ENCODE results near the gene NR2F6.

Gene NR2F6

DNA sequence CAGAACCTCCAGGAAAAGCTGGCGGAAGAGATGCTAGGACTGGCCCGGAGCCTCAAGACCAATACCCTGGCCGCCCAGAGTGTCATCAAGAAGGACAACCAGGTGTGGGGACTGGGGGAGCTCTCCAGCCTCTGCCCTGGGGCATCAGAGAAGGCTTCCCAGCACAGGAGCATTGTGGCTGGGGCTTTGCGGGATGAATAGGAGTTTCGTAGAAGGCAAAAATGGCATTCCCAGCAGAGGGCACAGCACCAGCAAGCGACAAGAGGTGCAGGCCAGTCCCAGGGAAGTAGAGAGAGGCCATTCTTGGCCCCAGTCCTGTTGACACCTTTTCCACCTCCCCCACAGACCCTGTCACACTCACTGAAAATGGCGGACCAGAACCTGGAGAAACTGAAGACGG, 26.4 kb downstream of the NR2F6 start:
- Histone ChIP-seq H3K27me3 (ENCODE audit: insufficient read depth, low read depth) (no peaks in the 10 kb centered on the region), H3K27ac (no peak overlapping the region), H3K79me2 (ENCODE audit: insufficient read depth, low read depth) (no peaks in the 10 kb centered on the region), H3K36me3 (ENCODE audit: insufficient read depth) (no peaks in the 10 kb centered on the region), H3K4me1 (ENCODE audit: low read depth, poor library complexity, severe bottlenecking) (peaks cover 14% of the 10 kb centered on the region), H3K4me3 (IDR thresholded peaks at IDR 0.05; ENCODE audit: insufficient read depth, low read depth, low read length) (no peak overlapping the region), H3K9ac (no peak overlapping the region), H2AFZ (ENCODE audit: low read depth) (no peak overlapping the region), H4K20me1 (ENCODE audit: insufficient read depth) (no peaks in the 10 kb centered on the region), H3K4me2 (no peak overlapping the region)
- TF ChIP-seq, protein P1, sequence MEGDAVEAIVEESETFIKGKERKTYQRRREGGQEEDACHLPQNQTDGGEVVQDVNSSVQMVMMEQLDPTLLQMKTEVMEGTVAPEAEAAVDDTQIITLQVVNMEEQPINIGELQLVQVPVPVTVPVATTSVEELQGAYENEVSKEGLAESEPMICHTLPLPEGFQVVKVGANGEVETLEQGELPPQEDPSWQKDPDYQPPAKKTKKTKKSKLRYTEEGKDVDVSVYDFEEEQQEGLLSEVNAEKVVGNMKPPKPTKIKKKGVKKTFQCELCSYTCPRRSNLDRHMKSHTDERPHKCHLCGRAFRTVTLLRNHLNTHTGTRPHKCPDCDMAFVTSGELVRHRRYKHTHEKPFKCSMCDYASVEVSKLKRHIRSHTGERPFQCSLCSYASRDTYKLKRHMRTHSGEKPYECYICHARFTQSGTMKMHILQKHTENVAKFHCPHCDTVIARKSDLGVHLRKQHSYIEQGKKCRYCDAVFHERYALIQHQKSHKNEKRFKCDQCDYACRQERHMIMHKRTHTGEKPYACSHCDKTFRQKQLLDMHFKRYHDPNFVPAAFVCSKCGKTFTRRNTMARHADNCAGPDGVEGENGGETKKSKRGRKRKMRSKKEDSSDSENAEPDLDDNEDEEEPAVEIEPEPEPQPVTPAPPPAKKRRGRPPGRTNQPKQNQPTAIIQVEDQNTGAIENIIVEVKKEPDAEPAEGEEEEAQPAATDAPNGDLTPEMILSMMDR (conservative IDR thresholded peaks at IDR 0.05; ENCODE audit: low read depth, low read length), result no peak

DNA sequence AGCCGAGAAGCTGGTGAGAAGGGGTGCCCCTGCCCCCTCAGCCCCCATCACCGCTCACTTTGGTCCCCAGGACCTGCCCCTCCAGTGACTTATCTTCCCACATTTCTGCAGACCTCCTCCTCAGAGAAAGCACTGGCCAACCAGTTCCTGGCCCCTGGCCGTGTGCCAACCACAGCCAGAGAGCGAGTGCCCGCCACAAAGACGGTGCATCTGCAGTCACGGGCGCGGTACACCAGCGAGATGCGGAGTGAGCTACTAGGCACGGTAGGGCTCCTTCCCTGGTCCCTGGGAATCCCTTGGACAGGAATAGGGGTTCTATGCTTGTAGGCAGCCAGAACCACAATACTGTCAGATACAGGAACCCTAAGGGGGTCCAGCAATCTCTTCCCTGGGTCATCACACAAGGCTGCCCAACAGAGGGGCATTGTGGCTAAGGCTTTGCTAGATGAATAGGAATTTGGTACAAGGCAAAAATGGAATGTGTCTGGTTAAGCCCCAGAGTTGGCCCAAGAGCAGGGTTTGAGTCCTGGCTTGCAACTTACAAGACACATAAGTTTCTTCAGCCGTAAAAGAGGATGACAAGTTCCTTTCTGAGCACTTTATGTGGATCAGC, 29.6 kb downstream of the NR2F6 start:
- H3K79me2 ChIP-seq (ENCODE audit: insufficient read depth, low read depth), result no peaks in the 10 kb centered on the region
- no peaks in the 10 kb centered on the region for H3K27me3 ChIP-seq (ENCODE audit: insufficient read depth, low read depth)
- H3K4me3 ChIP-seq (IDR thresholded peaks at IDR 0.05; ENCODE audit: insufficient read depth, low read depth, low read length), result no peak overlapping the region
- no peaks in the 10 kb centered on the region for H3K36me3 ChIP-seq (ENCODE audit: insufficient read depth)
- H3K4me1 ChIP-seq (ENCODE audit: low read depth, poor library complexity, severe bottlenecking), result peaks cover 15% of the 10 kb centered on the region
- H3K27ac ChIP-seq, result no peak overlapping the region
- TF ChIP-seq, protein P1 (conservative IDR thresholded peaks at IDR 0.05; ENCODE audit: low read depth, low read length), result no peak; the same call in 1 of the 2 replicates
- peak overlapping the region; percentile 99 for H3K4me2 ChIP-seq
- peak overlapping the region; percentile 73; the same call in 1 of the 2 replicates for H2AFZ ChIP-seq (ENCODE audit: low read depth)
- H3K9ac ChIP-seq, result peak overlapping the region; percentile 83; the same call in 1 of the 2 replicates
- no peaks in the 10 kb centered on the region for H4K20me1 ChIP-seq (ENCODE audit: insufficient read depth)

DNA sequence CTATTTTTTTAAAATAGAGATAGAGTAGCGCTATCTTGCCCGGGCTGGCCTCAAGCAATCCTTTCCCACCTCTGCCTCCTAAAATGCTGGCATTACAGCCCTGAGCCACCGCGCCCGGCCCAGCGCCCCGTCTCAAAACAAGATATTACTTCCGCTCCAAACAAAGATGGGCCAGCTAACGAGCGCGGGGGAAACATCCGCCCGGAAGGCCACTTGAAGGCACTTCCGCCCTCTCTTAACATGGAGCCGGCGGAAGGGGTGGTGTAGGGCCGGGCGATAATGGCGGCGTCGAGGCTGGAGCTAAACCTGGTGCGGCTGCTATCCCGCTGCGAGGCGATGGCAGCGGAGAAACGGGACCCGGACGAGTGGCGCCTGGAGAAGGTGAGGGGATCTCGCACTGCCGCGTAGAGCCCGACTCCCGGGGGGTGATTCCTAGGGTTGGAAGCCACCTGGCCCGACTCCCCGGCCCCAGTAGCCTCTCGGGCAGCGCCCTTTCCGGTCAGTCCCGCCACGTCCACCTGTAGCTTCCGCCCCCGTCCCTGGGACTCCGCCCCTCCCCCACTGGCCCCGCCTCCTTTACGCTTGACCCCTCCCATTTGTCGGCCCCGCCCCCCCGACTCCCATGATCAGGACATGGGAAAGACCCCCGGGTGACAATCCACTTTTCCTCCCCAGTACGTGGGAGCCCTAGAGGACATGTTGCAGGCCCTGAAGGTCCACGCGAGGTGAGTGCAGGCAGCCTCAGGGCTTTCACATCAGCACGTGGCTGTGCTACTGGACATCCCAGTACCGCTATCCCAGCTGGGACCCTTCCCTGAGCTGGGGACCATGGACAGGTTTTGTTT, 30.4 kb downstream of the NR2F6 start, which contains the start of gene USE1:
Gene USE1, plus strand, starts transcription at position 231 of the 845 bp plus-strand sequence. Its CDS starts 49 bp downstream, at position 280.
- H3K27me3 ChIP-seq (ENCODE audit: insufficient read depth, low read depth), result no peaks in the 10 kb centered on the region
- TF ChIP-seq, protein P1 (conservative IDR thresholded peaks at IDR 0.05; ENCODE audit: low read depth, low read length), result no peak; the same call in 1 of the 2 replicates
- peak within 1 kb of the TSS; percentile 66 for H3K27ac ChIP-seq
- H3K79me2 ChIP-seq (ENCODE audit: insufficient read depth, low read depth), result no peaks in the 10 kb centered on the region
- H4K20me1 ChIP-seq (ENCODE audit: insufficient read depth), result no peaks in the 10 kb centered on the region
- peak within 1 kb of the TSS; percentile 73; the same call in 1 of the 2 replicates for H2AFZ ChIP-seq (ENCODE audit: low read depth)
- peaks cover 15% of the 10 kb centered on the region for H3K4me1 ChIP-seq (ENCODE audit: low read depth, poor library complexity, severe bottlenecking)
- peak within 1 kb of the TSS; percentile 99 for H3K4me2 ChIP-seq
- H3K36me3 ChIP-seq (ENCODE audit: insufficient read depth), result no peaks in the 10 kb centered on the region
- no peak within 1 kb of the TSS for H3K4me3 ChIP-seq (IDR thresholded peaks at IDR 0.05; ENCODE audit: insufficient read depth, low read depth, low read length)
- peak within 1 kb of the TSS; percentile 83 for H3K9ac ChIP-seq

DNA sequence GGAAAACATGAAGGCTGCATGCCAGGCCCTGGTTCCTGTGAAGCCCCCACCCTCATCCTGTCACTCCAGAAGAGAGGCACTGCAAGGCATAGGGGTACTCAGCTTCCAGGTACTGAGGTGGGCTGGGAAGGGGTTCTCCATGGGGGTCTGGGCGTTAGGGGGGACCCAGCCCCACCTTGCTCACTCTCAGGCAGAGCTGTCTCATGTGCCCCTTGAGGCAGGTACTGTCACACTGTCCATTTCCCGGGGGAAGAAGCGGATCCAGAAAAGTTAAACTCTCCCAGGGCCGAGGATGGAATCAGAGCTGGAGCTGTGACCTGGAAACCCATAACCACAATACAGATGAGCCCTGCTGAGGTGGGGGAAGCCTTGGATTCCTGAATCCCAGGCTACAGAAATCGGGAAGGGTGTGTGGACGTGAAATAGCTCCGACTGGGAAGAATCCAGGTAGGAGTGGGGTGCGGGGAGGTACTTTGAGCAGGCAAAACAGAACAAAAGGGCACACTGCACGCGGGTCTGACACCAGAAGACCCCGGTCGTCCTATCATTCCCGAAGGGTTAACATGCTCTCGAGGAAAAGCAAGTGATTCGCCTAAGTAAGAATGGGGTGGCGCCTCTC, 31.1 kb downstream of the NR2F6 start:
- no peak overlapping the region for H3K4me3 ChIP-seq (IDR thresholded peaks at IDR 0.05; ENCODE audit: insufficient read depth, low read depth, low read length)
- H3K27me3 ChIP-seq (ENCODE audit: insufficient read depth, low read depth), result no peaks in the 10 kb centered on the region
- TF ChIP-seq, protein P1 (conservative IDR thresholded peaks at IDR 0.05; ENCODE audit: low read depth, low read length), result no peak
- H3K4me2 ChIP-seq, result peak overlapping the region; percentile 99
- no peaks in the 10 kb centered on the region for H3K79me2 ChIP-seq (ENCODE audit: insufficient read depth, low read depth)
- no peaks in the 10 kb centered on the region for H4K20me1 ChIP-seq (ENCODE audit: insufficient read depth)
- H3K9ac ChIP-seq, result peak overlapping the region; percentile 83
- no peaks in the 10 kb centered on the region for H3K36me3 ChIP-seq (ENCODE audit: insufficient read depth)
- peak overlapping the region; percentile 66 for H3K27ac ChIP-seq
- peak overlapping the region; percentile 73; the same call in 1 of the 2 replicates for H2AFZ ChIP-seq (ENCODE audit: low read depth)
- peaks cover 15% of the 10 kb centered on the region for H3K4me1 ChIP-seq (ENCODE audit: low read depth, poor library complexity, severe bottlenecking)

Measured in KMS-11 (cell line).